Measurements from ENCODE around the gene PNMA6E.

PNMA6E gene

GRCh38 chrX:153351981-153352380 lies 49.2 kb downstream of the PNMA6E start:
- TF ChIP-seq, protein P1, sequence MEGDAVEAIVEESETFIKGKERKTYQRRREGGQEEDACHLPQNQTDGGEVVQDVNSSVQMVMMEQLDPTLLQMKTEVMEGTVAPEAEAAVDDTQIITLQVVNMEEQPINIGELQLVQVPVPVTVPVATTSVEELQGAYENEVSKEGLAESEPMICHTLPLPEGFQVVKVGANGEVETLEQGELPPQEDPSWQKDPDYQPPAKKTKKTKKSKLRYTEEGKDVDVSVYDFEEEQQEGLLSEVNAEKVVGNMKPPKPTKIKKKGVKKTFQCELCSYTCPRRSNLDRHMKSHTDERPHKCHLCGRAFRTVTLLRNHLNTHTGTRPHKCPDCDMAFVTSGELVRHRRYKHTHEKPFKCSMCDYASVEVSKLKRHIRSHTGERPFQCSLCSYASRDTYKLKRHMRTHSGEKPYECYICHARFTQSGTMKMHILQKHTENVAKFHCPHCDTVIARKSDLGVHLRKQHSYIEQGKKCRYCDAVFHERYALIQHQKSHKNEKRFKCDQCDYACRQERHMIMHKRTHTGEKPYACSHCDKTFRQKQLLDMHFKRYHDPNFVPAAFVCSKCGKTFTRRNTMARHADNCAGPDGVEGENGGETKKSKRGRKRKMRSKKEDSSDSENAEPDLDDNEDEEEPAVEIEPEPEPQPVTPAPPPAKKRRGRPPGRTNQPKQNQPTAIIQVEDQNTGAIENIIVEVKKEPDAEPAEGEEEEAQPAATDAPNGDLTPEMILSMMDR (IDR thresholded peaks at IDR 0.05) = no peak

DNA sequence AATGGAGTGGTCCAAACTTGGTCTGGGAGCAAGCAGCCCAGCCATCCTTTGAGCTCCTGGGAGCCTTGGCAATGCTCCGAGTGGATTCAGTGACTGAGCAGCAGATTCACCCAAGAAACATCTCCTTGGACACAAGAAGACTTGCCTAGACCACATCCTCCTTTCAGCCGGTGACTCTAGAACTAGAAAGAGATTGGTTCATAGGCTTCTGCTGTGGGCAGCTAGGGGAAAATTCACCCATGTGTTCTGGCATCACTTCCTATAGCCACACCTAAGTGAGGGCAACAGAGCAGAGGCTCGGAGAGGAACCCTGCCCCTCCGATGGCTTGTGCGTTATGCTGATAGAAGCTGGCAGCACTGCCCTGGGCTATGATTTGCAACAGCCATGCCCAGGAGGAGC lies 51.2 kb downstream of the PNMA6E start:
- TF ChIP-seq, protein P1 (IDR thresholded peaks at IDR 0.05) = no peak

DNA sequence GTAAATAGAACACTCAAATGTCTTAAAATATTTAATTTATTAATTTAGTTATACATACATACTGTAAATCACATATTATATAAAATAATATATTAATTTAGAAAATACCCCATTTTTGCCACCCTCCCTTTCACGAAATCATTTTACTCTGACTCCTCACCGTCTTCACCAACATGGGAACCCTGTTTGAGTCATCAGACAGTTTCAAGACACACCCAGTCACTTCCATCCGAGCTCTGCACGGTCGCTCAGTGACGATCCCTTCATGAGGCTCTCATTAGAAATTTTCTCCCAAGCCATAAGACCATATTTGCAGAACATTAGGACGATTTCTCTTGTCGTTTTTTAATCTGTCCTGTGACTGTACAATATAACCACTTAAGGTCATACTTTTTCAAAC lies 52.7 kb downstream of the PNMA6E start:
- TF ChIP-seq, protein P1 (IDR thresholded peaks at IDR 0.05) = no peak

DNA sequence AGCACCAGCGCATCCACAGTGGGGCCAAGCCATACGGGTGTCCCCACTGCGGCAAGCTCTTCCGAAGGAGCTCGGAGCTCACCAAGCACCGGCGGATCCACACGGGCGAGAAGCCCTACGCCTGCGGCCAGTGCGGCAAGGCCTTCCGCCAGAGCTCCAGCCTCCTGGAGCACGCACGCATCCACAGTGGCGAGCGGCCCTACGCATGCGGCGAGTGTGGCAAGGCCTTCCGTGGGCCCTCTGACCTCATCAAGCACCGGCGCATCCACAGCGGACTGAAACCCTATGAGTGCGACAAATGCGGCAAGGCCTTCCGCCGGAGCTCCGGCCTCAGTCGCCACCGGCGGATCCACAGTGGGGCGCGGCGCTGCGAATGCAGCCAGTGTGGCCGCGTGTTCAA lies 53.6 kb downstream of the PNMA6E start:
- TF ChIP-seq, protein P1 (IDR thresholded peaks at IDR 0.05) = no peak

All from LNCAP (cell line).